ENCODE results near the gene SOX11.

SOX11 gene

GRCh38 chr2:5725794-5726463 lies 33.7 kb downstream of the SOX11 start:
- DNase-seq, result no peak

- DNase-seq, result no peak
Measured at GRCh38 chr2:5727235-5727634, 35.1 kb downstream of the SOX11 start.

- DNase-seq, result no peak
Measured at GRCh38 chr2:5729416-5729815, 37.2 kb downstream of the SOX11 start.

DNA sequence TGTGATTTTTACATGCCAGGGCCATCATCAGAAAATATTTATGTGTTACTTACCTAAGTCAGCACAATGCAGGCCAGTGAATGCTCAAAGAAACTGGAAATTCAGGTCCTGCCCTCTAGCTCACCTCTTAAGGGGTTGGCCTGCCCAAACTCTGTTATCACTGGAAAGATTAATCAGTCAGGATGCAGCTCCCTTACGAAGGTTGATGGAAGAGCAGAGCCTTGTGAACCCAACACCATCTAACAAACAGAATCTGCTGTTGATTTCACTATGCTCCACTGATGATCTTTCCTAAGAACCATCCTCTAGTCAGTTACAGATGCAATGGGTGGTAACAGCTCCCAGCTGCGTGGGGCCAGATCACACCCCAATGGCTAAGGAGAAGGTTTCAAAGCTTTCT lies 38.2 kb downstream of the SOX11 start:
- no peak for DNase-seq

GRCh38 chr2:5734859-5735520 lies 42.8 kb downstream of the SOX11 start:
- no peak for DNase-seq

DNA sequence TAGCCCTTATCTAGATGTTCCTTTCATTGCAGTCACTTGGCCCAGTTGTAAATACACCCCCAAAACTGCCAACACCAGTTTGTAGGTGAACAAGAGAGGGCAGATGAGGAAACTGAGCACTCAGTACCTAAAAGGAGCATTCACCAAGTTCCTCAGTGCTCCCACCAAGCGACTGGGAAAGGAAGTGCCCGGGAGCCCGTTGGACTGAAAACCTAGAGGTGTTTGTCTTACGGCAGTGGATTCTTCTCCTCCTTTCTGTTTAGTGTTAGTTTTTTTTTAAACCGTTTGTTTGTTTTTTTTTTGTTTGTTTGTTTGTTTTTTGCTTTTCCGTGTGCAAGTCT lies 43.3 kb downstream of the SOX11 start:
- no peak for DNase-seq

GRCh38 chr2:5736050-5736449 lies 43.9 kb downstream of the SOX11 start:
- DNase-seq, result no peak

DNA sequence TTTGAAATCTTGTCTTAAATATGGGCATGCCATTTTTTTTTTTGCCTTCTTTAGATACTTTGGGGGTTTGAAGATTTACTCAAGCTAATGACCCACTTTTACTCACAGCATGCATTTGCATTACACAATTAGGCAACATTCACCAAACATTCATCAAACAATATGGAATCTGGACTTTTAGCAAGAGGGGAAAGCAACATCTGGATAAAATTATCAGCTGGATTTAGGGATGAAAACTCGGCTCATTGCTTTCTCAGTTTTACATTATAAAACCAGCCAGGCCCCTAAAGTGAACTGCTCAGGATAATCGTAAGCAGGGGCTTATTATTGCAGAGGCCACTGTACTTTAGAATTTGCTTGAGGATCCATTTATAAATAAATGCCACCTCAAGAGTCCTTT lies 44.7 kb downstream of the SOX11 start:
- DNase-seq, result no peak

GRCh38 chr2:5740053-5740452 lies 47.9 kb downstream of the SOX11 start:
- DNase-seq, result no peak

GRCh38 chr2:5740817-5741216 lies 48.6 kb downstream of the SOX11 start:
- DNase-seq, result no peak

DNA sequence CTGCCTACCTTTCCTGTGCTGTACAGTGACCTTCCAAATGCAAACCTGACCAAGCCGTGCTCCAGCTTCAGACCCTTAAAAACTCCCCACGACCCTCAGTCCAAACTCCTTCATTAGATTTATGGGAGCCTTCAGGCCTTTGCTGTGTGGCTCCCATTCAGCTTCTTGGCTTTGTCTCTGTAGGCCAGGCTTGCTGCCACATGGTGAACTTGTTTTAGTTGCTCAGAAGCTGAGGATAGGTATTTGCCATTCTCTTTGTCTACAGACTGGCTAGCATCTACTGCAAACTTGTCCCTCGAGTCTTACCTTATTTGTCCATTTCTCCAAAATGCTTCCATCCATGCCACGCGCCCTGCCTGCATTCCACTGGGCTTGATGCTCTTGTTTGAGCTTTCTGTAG lies 49.1 kb downstream of the SOX11 start:
- no peak for DNase-seq

DNA sequence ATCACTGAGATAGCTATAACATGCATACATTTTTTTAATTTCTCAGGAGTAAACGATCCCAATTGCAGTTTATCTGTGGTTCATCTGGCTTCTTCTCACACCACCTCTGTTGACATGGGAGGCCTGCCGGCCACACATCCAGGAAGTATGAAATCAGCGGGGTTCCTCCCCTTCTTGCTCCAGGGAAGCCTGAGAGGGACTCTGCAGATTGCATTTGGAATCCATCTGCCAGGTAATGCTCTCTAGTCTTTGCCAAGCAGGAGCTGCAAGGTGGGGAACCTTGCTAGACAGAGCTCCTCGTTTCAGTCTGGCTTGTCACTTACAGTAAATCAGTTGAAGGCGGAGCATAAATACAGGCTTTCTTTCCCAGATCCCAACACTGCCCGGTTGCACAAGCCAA lies 49.9 kb downstream of the SOX11 start:
- no peak for DNase-seq

DNA sequence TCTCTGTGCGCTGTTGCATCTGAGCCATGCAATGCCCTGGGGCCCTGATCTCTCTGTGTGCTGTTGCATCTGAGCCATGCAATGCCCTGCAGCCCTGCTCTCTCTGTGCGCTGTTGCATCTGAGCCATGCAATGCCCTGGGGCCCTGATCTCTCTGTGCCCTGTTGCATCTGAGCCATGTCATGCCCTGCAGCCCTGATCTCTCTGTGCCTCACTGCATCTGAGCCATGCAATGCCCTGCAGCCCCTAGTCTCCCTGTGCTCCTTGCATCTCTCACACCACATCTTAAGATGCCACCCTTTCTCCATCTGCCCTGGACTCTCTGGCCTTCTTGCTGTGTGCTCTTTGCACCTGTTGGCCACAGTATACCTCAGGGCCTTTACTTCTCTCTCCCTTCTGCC lies 56.2 kb downstream of the SOX11 start:
- no peak for DNase-seq

DNA sequence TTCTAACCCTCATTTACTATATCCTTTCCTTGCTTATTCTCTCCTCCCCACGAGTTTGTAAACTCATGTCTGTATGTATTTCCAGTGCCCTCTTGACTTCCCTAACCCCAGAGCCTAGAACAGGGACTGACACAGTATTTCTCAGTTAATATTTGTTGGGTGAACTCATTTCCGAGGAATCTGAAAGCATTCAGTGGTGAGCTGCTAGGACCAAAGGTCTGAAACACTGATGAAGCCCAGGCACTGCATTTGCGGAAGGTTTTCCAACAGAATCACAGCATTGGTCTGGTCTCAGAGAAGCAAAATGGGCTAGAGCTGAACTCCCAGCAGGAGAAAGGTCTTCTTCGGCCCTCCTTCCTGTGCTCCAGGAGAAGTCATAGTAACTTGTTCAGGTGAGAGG lies 56.8 kb downstream of the SOX11 start:
- no peak for DNase-seq

DNA sequence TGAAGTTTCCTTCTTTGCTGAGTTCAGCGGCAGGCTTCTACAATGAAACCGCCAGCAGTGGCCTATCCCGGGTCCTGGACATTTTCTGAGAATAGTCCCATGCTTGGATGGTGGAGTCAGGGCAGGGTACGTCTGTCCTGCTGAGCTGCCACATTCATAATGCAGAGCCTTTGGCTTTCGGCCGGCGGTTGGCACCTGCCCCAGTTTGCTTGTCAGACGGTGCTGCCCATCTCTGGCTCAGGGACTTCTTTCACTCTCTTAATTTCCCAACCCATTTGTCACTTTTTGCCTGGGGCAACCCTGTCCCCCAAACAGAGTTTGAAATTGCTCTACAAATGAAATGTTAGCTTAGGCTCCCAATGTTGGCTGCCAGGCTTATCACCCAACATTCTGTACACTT lies 57.2 kb downstream of the SOX11 start:
- no peak for DNase-seq
